Stimulated activated CD8-positive, alpha-beta memory T cell treated with anti-CD3 and anti-CD28 coated beads, Interleukin-4, amount 100 ng/mL, for 4 hours (primary cell): ENCODE measurements around the gene SRSF12.

ENCODE experiments used
- DNase-seq, 2 donors: peaks; one replicate each; pipeline ENCODE4 v3.0.0-alpha.2; 2020; ENCODE audit warnings: low read depth in 2 of 2, low spot score in 1 of 2

SRSF12 gene

DNA sequence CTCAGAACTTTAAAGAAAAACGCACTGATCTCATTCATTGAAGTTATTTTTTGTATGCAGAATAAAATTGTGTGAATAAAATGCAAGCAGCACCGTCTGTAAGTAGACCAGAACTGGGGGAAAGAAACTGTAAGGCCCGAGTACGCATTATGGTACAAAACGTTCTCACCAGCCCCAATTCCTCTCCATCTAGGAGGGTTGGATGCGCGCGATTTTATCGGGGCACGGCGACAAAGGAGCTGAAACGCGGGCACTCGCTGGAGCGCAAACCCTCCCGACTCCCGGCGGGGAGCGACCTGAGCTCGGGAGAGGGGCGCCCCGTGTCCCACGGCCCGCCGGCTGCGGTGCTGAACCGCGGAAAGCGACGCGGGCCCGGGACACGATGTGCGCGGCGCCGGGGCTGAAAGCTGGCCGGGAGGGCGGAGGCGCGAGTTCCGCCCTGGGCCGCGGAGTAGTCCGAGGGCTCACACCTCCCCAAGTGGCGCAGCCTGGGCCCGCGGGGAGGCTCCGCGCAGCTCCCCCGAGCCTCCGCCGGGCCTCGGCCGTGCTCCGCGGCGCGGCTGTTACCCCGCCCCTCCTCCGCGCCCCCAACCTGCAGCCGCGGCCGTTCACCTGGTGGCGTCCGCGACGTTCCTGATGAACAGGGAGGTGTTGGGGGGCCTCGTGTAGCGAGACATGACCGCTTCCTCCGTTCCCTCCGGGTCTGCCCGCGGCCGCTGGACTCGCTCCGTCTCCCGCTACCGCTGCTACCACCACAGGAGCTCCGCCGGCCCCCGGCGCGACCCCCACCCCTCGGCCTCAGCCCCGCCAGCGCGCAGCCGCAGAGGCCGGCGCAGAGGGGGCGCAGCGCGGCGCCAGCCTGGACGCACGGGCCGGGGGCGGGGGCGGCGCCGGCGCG lies at the start of gene SRSF12:
SRSF12 (minus strand) TSS at position 861 of the 898 bp plus-strand sequence; CDS start at position 677, 184 bp downstream.
- DNase-seq, result peak in 1 of 2 donors; percentile 8

- DNase-seq, result no peak
These were observed 44.1 kb upstream of the SRSF12 start for GRCh38 chr6:89162047-89162371.

GRCh38 chr6:89161326-89162046 lies 43.6 kb upstream of the SRSF12 start:
- DNase-seq, result no peak

GRCh38 chr6:89160331-89161092 lies 42.6 kb upstream of the SRSF12 start:
- no peak for DNase-seq

DNA sequence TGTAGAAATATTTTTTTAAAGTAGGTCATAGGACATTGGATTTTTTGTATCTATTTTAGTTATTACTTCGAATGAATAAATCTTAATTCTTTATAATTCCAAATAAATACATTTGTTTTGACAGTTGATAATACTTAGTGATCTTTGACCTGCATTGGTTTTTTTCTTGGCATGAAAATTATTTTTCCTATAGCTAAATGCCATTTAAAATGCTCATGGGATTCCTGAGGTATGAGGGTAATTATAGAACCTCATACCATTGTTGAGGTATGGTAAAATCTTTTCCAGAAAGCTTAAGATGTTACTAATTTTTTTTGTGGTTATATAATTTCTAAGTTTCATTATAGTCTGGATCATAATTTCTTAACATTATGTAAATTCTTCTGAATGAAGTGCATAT lies 36.3 kb upstream of the SRSF12 start:
- DNase-seq, result no peak

DNA sequence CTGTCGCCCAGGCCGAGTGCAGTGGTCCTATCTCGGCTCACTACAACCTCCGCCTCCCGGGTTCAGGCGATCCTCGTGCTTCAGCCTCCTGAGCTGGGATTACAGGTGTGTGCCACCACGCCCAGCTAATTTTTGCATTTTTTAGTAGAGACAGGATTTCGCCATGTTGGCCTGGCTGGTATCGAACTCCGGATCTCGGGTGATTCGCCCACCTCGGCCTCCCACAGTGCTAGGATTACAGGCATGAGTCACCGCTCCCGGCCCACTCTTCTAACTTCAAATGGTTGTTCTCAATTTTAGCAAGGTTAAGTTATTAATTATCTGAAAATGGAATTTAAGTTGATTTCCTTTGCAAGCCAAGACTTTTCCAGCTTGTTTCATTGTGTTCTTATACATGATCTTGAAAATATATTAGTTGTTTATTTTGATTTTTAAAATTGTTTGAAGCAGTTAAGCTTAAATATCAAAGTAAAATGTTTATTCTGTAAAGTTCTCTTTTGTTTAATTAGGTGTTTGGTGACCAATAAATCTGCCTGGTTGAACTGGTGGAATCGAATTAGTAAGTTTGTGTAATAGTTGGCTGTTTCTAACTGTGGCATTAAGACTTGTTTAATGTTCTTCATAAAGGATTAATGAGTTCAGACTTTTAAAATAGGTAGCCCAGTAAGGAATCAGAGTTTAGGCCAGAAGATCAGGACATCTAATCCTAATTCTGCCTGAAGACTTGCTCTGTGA lies 30.3 kb upstream of the SRSF12 start:
- peak; percentile 2 to 3 for DNase-seq

DNA sequence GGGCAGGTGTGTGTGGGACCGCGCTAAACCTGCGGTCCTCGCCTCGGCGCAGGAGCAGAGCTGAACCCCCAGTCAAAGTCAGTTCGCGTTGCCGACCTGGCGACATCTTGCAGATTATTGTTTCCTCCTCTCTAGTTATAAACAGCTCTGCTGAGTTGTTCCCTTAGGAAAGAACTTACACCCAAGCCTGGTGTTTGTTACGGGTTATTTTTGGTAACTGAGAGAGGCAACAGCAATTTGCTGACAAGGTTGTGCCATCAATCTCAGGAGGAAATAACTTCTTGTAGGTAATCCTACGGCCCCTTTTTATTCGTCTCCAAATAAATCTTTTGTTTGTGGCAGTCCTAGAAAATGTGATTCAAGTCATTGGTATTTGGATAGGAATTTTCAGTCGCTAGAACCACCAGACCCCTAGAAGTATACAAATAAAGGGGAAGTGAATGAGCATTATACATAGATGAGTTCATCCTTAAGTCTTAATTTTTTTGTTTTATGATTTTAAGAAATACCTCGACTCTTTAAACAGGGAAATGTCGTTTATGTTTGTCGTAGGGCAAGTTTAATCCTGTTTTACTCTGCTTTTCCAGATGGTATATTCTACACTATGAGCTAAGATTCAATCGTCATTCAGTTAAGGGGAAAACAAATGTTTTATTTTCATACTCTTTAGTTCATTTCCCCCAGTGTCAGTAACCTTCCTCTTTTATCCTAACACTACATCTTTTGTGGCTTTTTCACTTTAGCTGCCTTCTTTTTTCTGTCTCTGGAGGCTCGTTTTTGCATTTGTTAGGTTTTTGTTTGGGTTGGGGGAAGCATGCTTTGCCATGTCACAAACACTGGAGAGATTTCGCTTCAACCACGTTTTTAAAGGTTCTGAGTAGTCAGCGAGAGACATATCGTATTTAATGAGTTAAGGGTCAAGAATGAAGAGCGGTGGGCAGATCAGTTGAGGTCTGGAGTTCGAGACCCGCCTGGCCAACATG lies 29.1 kb upstream of the SRSF12 start:
- DNase-seq, result peak in 1 of 2 donors; percentile 1

DNA sequence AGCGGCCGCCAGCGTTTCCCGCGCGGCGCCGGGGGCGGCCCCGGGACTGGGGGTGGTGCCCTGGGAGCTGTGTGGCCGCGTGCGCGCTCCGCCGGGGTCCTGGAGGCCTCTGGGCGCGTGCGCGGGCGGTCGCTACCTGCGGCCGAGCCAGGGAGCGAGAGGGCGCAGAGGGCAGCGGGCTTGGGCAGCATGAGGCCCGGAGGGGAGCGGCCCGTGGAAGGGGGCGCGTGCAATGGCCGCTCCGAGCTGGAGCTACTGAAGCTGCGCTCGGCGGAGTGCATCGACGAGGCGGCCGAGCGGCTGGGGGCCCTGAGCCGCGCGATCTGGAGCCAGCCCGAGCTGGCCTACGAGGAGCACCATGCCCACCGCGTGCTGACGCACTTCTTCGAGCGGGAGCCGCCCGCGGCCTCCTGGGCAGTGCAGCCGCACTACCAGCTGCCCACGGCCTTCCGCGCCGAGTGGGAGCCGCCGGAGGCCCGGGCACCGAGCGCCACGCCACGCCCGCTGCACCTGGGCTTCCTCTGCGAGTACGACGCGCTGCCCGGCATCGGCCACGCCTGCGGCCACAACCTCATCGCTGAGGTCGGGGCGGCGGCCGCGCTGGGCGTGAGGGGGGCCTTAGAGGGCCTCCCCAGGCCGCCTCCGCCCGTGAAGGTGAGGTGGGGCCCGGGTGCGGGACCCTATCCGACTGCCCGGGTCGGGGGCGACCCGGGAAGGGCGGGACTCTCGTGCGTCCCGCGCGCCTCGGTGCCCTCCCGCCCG lies 28.3 kb upstream of the SRSF12 start, which contains the start of gene PM20D2:
PM20D2 (plus strand) TSS at position 100 of the 762 bp plus-strand sequence; CDS start at position 190, 90 bp downstream.
- DNase-seq, result peak; percentile 18 to 54

DNA sequence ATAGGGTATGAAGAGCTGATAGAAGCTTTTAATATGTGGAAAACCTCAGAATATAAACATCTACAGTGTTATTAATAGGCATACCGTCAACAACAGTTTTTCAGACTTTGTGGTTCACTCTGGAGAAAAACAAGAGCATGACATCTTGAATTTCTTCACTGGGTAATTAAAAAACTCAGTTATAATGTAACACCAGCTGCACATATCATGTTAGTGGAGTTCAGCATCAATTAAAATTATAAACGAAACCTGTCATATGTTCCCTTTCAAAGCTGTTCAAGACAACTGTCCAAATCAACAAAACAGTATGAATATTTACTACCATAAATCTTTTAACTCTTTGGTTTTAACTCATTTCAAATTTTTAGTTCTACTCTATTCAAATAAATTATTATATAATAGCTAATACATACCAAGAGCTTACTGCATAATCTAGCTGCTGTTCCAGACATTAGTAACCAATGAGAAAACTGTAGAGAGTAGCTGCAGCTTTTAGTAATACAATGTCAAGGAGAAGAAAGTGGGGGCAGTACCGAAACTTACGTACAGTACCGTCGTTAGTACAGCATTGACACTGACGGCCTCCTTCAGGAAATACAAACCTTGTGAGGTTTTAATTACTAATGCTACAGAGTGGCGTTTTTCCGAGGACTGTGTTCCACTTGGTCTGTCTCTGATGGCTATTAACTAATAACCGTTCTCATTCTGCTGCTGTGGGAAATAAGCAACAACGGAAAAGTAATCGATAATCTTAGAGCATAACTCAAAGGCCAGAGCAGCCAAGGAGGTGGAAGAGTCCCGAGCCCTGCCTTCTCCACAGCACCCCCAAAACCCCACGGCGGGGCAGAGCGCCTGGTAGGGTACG lies 27.5 kb upstream of the SRSF12 start:
- DNase-seq, result no peak

DNA sequence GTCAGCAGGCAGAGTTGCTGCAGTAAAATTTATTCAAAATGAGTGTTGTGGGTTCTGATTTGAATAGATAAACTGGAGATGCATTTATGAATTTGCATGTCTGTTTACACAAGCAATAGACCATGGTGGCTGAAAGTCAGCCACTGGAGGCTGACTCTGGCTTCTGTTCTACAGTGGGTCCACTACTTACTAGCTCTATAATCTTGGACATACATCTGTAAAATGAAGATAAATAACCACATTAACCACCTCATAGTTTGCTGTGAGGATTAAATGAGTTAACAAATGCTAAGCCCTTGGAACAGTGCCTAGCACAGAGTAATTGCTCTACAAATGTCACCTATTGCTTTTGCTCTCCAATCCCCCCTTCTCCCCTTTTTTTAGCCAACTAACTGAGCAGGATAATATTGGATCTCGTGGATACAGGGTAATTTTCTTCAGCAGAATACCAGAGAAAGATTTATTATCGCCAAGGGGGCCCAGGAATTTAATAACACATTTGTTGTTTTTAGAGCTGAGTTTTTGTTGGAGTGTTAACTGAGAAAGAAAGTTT lies 26.6 kb upstream of the SRSF12 start:
- no peak for DNase-seq

GRCh38 chr6:89140347-89141156 lies 22.7 kb upstream of the SRSF12 start:
- DNase-seq, result no peak

DNA sequence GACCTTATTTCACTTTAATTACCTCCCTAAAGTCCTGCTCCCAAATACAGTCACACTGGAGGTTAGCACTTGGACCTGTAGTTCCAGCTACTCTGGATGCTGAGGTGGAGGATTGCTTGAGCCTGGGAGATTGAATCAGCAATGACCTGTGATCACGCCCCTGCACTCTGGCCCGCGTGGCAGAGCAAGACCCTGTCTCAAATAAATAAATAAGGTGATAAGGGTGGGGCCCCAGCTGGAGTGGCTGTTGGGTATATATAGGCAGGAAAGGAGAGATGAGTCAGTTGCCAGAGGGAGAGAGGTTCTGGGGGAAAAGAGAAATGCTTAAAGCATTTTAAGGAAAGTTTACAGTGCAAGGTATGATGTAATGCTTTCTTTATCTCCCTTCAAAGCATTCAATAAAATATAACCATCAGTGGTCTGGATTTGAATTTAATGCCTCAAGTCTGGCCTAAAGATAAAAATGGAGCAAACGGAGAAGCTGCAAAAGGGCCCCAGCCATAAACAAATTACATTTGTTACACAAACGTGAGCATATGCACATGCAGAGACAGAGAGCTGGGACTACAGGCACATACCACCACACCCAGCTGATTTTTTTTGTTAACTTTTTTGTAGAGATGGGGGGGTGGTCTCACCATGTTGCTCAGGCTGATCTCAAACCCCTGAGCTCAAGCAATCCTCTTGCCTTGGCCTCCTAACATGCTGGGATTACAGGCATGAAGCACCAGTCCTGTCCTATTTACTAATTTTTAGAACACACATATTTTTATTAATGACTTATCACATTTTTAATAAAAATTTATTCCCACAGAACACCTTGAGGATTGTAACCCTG lies 21.9 kb upstream of the SRSF12 start:
- no peak for DNase-seq

GRCh38 chr6:89138173-89138572 lies 20.3 kb upstream of the SRSF12 start:
- DNase-seq, result no peak

GRCh38 chr6:89134723-89135122 lies 16.9 kb upstream of the SRSF12 start:
- DNase-seq, result no peak

GRCh38 chr6:89133981-89134380 lies 16.1 kb upstream of the SRSF12 start:
- no peak for DNase-seq

DNA sequence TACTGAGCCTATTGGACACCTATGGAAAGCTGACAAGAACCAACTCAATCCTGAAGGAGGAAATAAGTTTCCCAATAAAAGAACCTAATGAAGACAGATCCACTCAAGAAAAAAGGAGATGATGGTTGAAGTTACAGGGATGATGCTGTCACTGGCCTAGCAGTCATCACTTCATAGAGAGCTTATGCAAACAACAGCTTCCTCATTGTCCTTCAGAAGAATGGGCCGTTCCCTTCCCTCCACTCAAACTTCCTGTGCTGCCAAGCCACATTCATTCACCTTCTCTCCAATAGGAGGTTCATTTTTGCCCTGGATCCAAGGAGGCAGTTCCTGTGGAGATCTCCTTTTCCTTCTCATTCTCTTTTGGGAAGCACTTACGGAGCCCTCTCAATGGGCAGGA lies 14.2 kb upstream of the SRSF12 start:
- DNase-seq, result no peak
